SK-N-SH (cell line): ENCODE results near the gene LCOR.

Experiments
- EP300 ChIP-seq, 2 experiments: IDR thresholded peaks; 2 replicates each; pipeline versions ENCODE4 v1.4.0 to v1.6.1; 2012; ENCODE audit warnings: borderline replicate concordance in 1 of 2, low read depth in 1 of 2, low read length in 1 of 2
- GABPA ChIP-seq: IDR thresholded peaks from 2 replicates; pipeline ENCODE4 v1.4.0; 2012; ENCODE audit warnings: low read depth, mild to moderate bottlenecking
- GATA2 ChIP-seq: sonication (generic); formaldehyde crosslinking; IDR thresholded peaks from 2 replicates; pipeline ENCODE4 v1.5.0; 2020; ENCODE audit warnings: mild to moderate bottlenecking, missing genetic modification reagents
- POLR2AphosphoS5 ChIP-seq: IDR thresholded peaks from 2 replicates; pipeline ENCODE4 v1.6.1; 2012; ENCODE audit warnings: low read depth, low read length
- RAD21 ChIP-seq: IDR thresholded peaks from 2 replicates; pipeline ENCODE4 v1.6.1; 2012; ENCODE audit warnings: mild to moderate bottlenecking, low read length
- RCOR1 ChIP-seq: fragments of 150-350 bp; IDR thresholded peaks from 2 replicates; pipeline ENCODE4 v1.6.1; 2017; ENCODE audit warnings: antibody characterized with exemption, low read length
- RFX5 ChIP-seq: IDR thresholded peaks from 2 replicates; pipeline ENCODE4 v1.6.1; 2012; ENCODE audit warnings: mild to moderate bottlenecking, improper control_type of control experiment, low read length
- TAF1 ChIP-seq: IDR thresholded peaks from 2 replicates; pipeline ENCODE4 v1.6.1; 2012; ENCODE audit warnings: low read depth, mild to moderate bottlenecking, low read length, moderate library complexity, borderline replicate concordance
- TEAD4 ChIP-seq: IDR thresholded peaks from 2 replicates; pipeline ENCODE4 v1.4.0; 2012; ENCODE audit warnings: mild to moderate bottlenecking, borderline replicate concordance; ENCODE audit not compliant: insufficient read depth
- TF ChIP-seq, protein P1 (sequence below): fragments of 150-350 bp; IDR thresholded peaks from 2 replicates; pipeline ENCODE4 v1.6.1; 2017; ENCODE audit warnings: antibody characterized with exemption, low read length, low read depth, borderline replicate concordance
- TF ChIP-seq, protein P2 (sequence below): IDR thresholded peaks from 2 replicates; pipeline ENCODE4; 2012
- TF ChIP-seq, protein P3 (sequence below): IDR thresholded peaks from 2 replicates; pipeline ENCODE4 v1.4.0; 2012; ENCODE audit warnings: low read depth, borderline replicate concordance
- TF ChIP-seq, protein P4 (sequence below): fragments of 200-600 bp; sonication (generic); IDR thresholded peaks from 2 replicates; pipeline ENCODE4 v1.6.1; 2017; ENCODE audit warnings: antibody characterized with exemption, mild to moderate bottlenecking, moderate library complexity

DNA sequence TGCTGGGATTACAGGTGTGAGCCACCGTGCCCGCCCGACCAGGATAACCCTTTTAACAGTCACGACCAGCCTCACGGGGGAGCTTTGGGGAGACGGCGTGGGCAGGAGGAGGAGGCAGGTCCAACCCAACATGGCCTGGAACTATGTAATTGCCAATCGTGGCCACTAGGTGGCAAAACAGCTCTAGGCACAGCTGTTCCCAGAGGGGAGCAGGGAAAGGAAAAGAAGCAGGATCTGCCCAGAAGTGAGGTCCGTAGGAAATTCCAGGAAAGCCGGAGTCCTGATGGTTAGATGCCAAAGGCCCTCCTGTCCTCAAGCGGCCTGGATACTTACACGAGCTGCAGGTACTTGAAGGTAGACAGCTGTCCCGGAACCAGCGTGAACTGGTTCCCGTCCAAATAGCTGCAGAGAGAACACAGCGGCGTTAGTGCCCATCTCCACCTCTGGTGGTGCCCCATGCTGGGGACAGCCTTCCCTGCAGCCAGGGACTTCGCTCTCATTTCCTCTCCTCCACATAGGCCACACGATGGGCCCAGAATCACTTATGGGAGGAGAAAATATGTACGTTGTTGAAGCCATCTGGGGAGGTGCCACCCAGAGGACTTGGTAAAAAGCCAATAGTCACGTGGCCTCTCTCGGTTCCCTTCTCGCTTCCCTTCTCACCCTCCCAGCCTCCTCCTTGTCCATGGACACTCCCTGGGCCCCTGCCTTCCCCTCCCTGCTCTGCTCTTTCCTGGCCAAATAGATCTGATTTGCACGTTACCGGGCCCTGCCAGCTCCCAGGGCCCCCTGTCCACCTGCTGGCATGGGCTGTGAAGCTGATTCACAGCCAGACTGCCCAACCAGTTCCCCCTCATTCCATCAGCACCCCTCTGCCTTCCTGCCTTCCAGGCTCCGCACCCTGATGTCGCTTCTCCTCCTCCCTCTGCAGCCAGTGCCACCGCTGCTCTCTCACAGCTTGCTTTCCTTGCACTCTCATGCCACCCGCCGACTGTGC lies 205.6 kb downstream of the LCOR start:
- TF ChIP-seq EP300 (IDR thresholded peaks at IDR 0.05; ENCODE audit: borderline replicate concordance in 1 of 2, low read depth in 1 of 2, low read length in 1 of 2), result no peak
- no peak for TF ChIP-seq POLR2AphosphoS5
- TF ChIP-seq, protein P1, sequence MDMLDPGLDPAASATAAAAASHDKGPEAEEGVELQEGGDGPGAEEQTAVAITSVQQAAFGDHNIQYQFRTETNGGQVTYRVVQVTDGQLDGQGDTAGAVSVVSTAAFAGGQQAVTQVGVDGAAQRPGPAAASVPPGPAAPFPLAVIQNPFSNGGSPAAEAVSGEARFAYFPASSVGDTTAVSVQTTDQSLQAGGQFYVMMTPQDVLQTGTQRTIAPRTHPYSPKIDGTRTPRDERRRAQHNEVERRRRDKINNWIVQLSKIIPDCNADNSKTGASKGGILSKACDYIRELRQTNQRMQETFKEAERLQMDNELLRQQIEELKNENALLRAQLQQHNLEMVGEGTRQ, result no peak
- no peak for TF ChIP-seq TEAD4
- TF ChIP-seq RCOR1, result no peak
- TF ChIP-seq TAF1, result no peak
- no peak for TF ChIP-seq GATA2 (CRISPR knock-in tag)
- TF ChIP-seq, protein P2, sequence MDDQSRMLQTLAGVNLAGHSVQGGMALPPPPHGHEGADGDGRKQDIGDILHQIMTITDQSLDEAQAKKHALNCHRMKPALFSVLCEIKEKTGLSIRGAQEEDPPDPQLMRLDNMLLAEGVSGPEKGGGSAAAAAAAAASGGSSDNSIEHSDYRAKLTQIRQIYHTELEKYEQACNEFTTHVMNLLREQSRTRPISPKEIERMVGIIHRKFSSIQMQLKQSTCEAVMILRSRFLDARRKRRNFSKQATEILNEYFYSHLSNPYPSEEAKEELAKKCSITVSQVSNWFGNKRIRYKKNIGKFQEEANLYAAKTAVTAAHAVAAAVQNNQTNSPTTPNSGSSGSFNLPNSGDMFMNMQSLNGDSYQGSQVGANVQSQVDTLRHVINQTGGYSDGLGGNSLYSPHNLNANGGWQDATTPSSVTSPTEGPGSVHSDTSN, result no peak
- no peak for TF ChIP-seq RFX5
- TF ChIP-seq, protein P3, sequence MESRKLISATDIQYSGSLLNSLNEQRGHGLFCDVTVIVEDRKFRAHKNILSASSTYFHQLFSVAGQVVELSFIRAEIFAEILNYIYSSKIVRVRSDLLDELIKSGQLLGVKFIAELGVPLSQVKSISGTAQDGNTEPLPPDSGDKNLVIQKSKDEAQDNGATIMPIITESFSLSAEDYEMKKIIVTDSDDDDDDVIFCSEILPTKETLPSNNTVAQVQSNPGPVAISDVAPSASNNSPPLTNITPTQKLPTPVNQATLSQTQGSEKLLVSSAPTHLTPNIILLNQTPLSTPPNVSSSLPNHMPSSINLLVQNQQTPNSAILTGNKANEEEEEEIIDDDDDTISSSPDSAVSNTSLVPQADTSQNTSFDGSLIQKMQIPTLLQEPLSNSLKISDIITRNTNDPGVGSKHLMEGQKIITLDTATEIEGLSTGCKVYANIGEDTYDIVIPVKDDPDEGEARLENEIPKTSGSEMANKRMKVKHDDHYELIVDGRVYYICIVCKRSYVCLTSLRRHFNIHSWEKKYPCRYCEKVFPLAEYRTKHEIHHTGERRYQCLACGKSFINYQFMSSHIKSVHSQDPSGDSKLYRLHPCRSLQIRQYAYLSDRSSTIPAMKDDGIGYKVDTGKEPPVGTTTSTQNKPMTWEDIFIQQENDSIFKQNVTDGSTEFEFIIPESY, result no peak
- TF ChIP-seq, protein P4, sequence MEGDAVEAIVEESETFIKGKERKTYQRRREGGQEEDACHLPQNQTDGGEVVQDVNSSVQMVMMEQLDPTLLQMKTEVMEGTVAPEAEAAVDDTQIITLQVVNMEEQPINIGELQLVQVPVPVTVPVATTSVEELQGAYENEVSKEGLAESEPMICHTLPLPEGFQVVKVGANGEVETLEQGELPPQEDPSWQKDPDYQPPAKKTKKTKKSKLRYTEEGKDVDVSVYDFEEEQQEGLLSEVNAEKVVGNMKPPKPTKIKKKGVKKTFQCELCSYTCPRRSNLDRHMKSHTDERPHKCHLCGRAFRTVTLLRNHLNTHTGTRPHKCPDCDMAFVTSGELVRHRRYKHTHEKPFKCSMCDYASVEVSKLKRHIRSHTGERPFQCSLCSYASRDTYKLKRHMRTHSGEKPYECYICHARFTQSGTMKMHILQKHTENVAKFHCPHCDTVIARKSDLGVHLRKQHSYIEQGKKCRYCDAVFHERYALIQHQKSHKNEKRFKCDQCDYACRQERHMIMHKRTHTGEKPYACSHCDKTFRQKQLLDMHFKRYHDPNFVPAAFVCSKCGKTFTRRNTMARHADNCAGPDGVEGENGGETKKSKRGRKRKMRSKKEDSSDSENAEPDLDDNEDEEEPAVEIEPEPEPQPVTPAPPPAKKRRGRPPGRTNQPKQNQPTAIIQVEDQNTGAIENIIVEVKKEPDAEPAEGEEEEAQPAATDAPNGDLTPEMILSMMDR, result peak; percentile 81
- TF ChIP-seq GABPA, result no peak
- peak; percentile 87 for TF ChIP-seq RAD21
